ENCODE results near the gene OR13C3.
"Not testable (repeated sequence)": the region's sequence is repeated elsewhere in the genome, so short reads cannot be mapped to it uniquely, and the experiment has no call there.

OR13C3 gene

GRCh38 chr9:104556830-104557634 is 20.4 kb upstream of the OR13C3 start:
- TF ChIP-seq, protein P1, sequence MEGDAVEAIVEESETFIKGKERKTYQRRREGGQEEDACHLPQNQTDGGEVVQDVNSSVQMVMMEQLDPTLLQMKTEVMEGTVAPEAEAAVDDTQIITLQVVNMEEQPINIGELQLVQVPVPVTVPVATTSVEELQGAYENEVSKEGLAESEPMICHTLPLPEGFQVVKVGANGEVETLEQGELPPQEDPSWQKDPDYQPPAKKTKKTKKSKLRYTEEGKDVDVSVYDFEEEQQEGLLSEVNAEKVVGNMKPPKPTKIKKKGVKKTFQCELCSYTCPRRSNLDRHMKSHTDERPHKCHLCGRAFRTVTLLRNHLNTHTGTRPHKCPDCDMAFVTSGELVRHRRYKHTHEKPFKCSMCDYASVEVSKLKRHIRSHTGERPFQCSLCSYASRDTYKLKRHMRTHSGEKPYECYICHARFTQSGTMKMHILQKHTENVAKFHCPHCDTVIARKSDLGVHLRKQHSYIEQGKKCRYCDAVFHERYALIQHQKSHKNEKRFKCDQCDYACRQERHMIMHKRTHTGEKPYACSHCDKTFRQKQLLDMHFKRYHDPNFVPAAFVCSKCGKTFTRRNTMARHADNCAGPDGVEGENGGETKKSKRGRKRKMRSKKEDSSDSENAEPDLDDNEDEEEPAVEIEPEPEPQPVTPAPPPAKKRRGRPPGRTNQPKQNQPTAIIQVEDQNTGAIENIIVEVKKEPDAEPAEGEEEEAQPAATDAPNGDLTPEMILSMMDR (IDR thresholded peaks at IDR 0.05; ENCODE audit: borderline replicate concordance, insufficient read depth, low read depth, low read length) = no peak
- H3K4me3 ChIP-seq (ENCODE audit: low read depth, low read length) = no peak overlapping the region

GRCh38 chr9:104555521-104555920 is 18.9 kb upstream of the OR13C3 start:
- no peak overlapping the region for H3K4me3 ChIP-seq (ENCODE audit: low read depth, low read length)
- TF ChIP-seq, protein P1 (IDR thresholded peaks at IDR 0.05; ENCODE audit: borderline replicate concordance, insufficient read depth, low read depth, low read length) = no peak

DNA sequence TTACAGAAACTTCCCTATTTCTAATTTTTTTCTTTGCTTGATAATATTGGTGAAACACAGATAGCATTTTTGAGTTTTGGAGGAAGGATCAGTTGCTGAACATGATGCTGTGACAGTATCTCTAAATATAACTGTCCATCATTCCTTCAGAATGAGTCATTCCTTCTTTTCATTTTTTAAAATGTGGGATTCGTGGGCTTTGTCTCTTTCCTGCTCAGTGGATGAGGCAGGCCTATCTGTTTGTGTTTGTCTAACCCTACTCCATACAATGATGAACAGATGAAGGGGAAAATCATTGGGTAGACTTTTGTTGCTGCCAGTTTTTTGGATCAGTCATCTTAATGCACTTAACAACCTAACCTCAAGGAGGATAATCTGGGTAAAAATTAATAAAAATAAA is 16.6 kb upstream of the OR13C3 start:
- TF ChIP-seq, protein P1 (IDR thresholded peaks at IDR 0.05; ENCODE audit: borderline replicate concordance, insufficient read depth, low read depth, low read length) = no peak
- H3K4me3 ChIP-seq (ENCODE audit: low read depth, low read length) = no peak overlapping the region

DNA sequence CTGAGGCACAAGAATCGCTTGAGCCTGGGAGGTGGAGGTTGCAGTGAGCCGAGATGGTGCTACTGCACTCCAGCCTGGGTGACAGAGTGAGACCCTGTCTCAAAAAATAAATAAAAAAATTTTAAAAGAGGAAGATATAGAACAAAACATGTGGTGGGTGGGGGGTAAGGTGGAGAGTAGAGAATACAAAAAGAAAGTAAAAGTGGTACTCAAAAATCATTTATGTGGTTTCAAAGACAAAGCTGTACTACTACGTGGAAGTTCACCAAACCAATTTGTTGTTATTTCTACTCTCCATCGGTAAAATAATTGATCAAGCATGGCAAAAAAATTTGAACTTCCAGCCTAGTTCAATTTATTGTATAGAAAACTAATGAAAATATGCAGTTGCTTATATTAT is 8.0 kb upstream of the OR13C3 start:
- TF ChIP-seq, protein P1 (IDR thresholded peaks at IDR 0.05; ENCODE audit: borderline replicate concordance, insufficient read depth, low read depth, low read length) = no peak
- H3K4me3 ChIP-seq (ENCODE audit: low read depth, low read length) = no peak overlapping the region

DNA sequence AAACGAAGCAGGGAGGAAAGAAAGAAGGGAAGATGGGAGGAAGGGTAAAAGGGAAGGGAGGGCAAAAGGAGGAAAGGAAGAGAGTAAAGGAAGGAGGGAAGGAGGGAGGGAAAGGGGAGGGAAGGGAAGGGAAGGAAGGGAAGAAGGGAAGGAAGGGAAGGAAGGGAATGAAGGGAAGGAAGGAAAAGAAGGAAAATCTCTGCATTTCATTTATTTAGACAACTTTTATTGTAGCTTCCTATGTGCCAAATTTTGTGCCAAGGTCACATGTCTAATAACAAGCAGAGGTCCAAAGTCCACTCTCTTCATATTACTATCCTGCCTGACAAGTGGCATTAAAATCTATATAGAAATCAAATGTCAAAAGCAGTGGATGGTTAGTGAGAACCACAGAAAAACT is 2.6 kb upstream of the OR13C3 start:
- TF ChIP-seq, protein P1 (IDR thresholded peaks at IDR 0.05; ENCODE audit: borderline replicate concordance, insufficient read depth, low read depth, low read length) = no peak
- no peak overlapping the region for H3K4me3 ChIP-seq (ENCODE audit: low read depth, low read length)

DNA sequence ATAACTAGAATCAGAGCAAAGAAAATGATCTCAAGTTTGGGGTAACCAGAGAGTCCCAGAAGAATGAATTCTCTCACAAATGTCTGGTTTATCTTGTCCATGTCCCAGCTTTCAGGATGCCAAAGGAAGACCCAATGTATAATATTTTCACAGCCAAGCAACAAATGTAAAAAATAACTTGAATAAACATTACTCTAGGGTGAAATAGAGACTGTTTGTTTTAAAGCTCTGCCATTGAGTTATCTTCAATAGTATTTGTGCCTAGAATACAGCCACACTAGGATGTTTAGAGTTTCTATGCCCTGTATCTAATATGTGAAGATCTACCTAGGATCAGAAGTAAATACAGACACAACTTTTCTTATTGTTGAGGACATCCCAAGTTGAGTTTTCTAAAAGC is 9.5 kb downstream of the OR13C3 start, which contains the start of gene OR13C4:
OR13C4 (minus strand) TSS at position 101 of the 400 bp plus-strand sequence; CDS start at position 101, 0 bp downstream.
- TF ChIP-seq, protein P1 (IDR thresholded peaks at IDR 0.05; ENCODE audit: borderline replicate concordance, insufficient read depth, low read depth, low read length) = no peak
- H3K4me3 ChIP-seq (ENCODE audit: low read depth, low read length) = no peak within 1 kb of the TSS

DNA sequence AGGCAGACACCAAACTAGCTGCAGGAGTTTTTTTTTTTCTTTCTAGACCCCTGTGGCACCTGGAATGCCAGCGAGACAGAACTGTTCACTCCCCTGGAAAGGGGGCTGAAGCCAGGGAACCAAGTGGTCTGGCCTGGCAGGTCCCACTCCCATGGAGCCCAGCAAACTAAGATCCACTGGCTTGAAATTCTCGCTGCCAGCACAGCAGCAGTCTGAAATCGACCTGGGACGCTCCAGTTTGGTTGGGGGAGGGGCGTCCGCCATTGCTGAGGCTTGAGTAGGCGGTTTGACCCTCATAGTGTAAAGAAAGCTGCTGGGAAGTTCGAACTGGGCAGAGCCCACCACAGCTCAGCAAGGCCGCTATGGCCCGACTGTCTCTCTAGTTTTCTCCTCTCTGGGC is 16.4 kb downstream of the OR13C3 start:
- H3K4me3 ChIP-seq (ENCODE audit: low read depth, low read length) = not testable (repeated sequence)

All from GM12875 (cell line).